ENCODE measurements around the gene RNF121. TPM values are rescaled to one million over a fixed set of nuclear protein-coding genes. Genes with fewer than 3 reads are reported as not detected.

Gene RNF121
- total and polyA plus RNA-seq, 2 donors (not counting 1 experiment from before 2014, with no cell fraction given), result 31.7 to 56.0 TPM

DNA sequence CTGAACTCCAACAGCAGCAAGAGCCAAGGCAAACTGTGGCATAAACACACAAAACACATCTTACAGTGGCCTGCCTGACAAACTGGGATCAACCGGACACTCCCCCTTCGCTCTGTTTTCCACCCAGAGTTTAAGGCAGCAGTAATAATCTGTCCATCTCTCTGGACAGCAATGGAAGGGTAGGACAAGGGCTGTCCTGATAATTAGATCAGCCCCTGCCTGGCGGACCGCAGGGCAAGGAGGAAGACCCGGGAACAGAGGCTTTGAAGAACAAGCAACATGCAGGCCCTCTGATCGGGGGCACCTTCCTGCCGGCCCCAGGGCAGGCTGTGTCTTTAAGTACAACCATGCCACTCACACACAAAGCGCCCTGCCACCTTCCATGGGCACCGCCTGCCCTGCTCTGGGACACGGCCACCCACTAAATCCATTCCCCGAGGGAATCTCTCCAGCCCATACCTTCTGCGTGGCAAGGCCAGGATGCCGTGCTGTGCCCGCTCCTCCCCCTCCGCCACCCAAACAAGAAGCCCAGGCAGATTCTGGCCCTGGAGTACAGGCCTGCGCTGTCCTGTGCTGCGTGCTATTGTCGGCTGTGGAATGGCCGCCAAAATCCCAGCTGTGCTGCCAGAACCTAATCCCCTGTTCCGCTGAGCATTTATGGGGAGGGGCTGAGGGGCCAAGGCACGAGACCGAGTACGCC lies 112.7 kb downstream of the RNF121 start:
- Histone ChIP-seq H3K4me2 (replicated peaks; ENCODE audit: low read depth, low read length, poor library complexity, severe bottlenecking) (peak overlapping the region; percentile 90), H2AFZ (ENCODE audit: insufficient read depth, low read depth, low read length, poor library complexity, severe bottlenecking) (peak overlapping the region; percentile 98), H3K9me3 (ENCODE audit: control extremely low read depth in 1 of 3, control insufficient read depth in 2 of 3, insufficient read depth in 1 of 3, low read length in 2 of 3) (no peaks in the 10 kb centered on the region), H3K4me1 (ENCODE audit: control insufficient read depth in 2 of 2, insufficient read depth in 2 of 2, low read length in 2 of 2) (peaks cover 44 to 53% of the 10 kb centered on the region in 2 donors), H3K4me3 (ENCODE audit: control extremely low read depth in 1 of 5, extremely low read depth in 1 of 5, insufficient read depth in 1 of 5, low read depth in 2 of 5, low read length in 4 of 5) (peak overlapping the region; percentile 72 to 86 (median 83)), H3K36me3 (replicated peaks in 1 of 2; ENCODE audit: control extremely low read depth in 1 of 2, control insufficient read depth in 1 of 2, extremely low read depth in 1 of 2, insufficient read depth in 2 of 2, low read length in 1 of 2) (peaks cover 1 to 2% of the 10 kb centered on the region in 2 experiments), H3K9ac (ENCODE audit: low read length) (peak overlapping the region; percentile 94), H4K20me1 (ENCODE audit: control insufficient read depth, insufficient read depth, low read length, poor library complexity, severe bottlenecking) (peaks cover 13% of the 10 kb centered on the region), H3K27ac (ENCODE audit: low read length in 2 of 2) (peak overlapping the region; percentile 72 to 92), H3K27me3 (replicated peaks in 1 of 4; ENCODE audit: control extremely low read depth in 1 of 4, control insufficient read depth in 3 of 4, insufficient read depth in 4 of 4, low read length in 3 of 4) (no peaks in the 10 kb centered on the region), H3K79me2 (ENCODE audit: control insufficient read depth, insufficient read depth, low read length) (peaks cover 100% of the 10 kb centered on the region)
- WGBS (ENCODE audit: insufficient coverage), result 5% methylated on average over 21 of the region's 23 CpGs
- ChIA-PET CTCF (interaction anchor here (2.1 to 8.5 kb wide), 3 partner anchors 14 to 102 kb away, joined by 5 to 117 read pairs (median 12); no protein-coding TSS in a partner anchor), POLR2A (interaction anchor here (0.7 to 1.4 kb wide), 3 partner anchors 32 to 71 kb away, joined by 3 to 6 read pairs (median 4); partner anchors contain the start of gene ANAPC15)
- DNase-seq (peak; percentile 70), ATAC-seq (ENCODE audit: low read depth) (peak; percentile 48)
- H3K27ac Mint-ChIP-seq, result no peak overlapping the region
- intact Hi-C loops (cut with micrococcal nuclease), result loop anchor here (1.0 to 5.0 kb wide), 5 partner anchors 39 to 181 kb away; partner anchors contain the start of genes ANAPC15, LRRC51, NUMA1 and XNDC1N
- no peaks in the 10 kb centered on the region for H3K27me3 Mint-ChIP-seq
- TF ChIP-seq, protein P1, sequence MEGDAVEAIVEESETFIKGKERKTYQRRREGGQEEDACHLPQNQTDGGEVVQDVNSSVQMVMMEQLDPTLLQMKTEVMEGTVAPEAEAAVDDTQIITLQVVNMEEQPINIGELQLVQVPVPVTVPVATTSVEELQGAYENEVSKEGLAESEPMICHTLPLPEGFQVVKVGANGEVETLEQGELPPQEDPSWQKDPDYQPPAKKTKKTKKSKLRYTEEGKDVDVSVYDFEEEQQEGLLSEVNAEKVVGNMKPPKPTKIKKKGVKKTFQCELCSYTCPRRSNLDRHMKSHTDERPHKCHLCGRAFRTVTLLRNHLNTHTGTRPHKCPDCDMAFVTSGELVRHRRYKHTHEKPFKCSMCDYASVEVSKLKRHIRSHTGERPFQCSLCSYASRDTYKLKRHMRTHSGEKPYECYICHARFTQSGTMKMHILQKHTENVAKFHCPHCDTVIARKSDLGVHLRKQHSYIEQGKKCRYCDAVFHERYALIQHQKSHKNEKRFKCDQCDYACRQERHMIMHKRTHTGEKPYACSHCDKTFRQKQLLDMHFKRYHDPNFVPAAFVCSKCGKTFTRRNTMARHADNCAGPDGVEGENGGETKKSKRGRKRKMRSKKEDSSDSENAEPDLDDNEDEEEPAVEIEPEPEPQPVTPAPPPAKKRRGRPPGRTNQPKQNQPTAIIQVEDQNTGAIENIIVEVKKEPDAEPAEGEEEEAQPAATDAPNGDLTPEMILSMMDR (IDR thresholded peaks at IDR 0.05), result no peak
- no peak for TF ChIP-seq EZH2 (IDR thresholded peaks at IDR 0.05; ENCODE audit: borderline replicate concordance, insufficient read depth, low read depth, low read length, poor library complexity, severe bottlenecking)
- H3K9me3 Mint-ChIP-seq (ENCODE audit: insufficient read depth), result no peaks in the 10 kb centered on the region
- no peak overlapping the region for H3K4me3 Mint-ChIP-seq
- peaks cover 25% of the 10 kb centered on the region for H3K4me1 Mint-ChIP-seq
